NOMO-1 (cell line): ENCODE data around the gene RIPOR3.
"Not testable (repeated sequence)": the region's sequence is repeated elsewhere in the genome, so short reads cannot be mapped to it uniquely, and the experiment has no call there.

Experiments used
- DNase-seq, 2 experiments: peaks; one replicate each; lab custom pipeline; 2025; ENCODE audit not compliant: unreplicated experiment in 2 of 2; lab: John Stamatoyannopoulos, UW

Gene RIPOR3

DNA sequence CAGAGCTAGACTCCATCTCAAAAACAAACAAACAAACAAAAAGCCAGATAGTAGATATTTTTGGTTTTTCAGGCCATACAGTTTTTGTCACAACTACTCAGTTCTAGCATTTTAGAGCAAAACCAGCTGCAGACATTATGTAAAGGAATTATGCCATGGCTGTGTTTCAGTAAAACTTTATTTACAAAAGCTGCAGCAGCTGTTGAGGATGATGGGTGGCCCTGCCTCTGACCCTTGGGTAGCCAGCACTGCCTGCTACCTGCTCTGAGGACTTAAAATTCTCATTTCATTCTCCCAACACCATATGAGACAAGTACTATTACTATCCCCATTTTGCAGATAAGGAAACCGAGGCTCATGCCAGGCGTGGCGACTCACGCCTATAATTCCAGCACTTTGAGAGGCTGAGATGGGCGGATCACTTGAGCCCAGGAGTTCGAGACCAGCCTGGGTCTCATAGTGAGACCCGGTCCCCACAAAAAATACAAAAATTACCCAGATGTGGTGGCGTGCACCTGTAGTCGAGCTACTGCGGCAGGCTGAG is 56.3 kb downstream of the RIPOR3 start:
- no peak for DNase-seq

DNA sequence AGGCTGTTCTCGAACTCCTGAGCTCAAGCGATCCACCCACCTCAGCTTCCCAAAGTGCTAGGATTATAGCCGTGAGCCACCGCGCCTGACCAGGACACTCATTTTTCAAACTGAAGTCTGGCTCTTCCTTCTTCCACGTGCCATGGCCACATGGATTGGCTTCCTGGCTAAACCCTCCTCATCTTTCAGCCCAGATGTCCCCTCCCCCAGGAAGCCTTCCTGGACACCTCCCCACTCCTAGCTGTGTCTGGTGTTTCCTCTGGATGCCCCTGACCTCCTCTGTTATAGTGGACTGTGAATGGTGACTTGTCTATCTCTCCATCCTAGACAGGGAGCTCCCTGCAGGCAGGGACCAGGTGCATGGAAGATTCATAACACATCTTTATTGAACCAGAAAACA is 57.2 kb downstream of the RIPOR3 start:
- no peak for DNase-seq

DNA sequence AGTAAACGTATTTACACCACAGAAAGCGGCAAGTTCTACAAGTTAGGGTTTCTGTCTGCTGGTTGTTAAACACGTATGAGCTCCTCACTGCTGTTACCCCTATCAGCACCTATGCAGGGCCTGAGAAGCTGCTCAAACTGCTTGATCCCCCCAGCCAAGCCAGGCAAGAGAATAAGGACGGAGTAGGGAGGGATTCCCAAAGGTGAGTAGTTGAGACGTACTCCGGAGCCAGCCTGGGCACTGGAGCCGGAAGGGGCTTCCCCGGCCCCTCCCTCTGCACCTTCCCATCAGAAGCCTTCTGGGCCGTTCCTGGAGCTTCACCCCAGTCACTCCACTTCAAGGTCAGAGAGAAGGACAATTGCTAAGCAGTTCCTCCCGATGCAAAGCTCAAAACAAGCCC is 58.0 kb downstream of the RIPOR3 start:
- no peak for DNase-seq

DNA sequence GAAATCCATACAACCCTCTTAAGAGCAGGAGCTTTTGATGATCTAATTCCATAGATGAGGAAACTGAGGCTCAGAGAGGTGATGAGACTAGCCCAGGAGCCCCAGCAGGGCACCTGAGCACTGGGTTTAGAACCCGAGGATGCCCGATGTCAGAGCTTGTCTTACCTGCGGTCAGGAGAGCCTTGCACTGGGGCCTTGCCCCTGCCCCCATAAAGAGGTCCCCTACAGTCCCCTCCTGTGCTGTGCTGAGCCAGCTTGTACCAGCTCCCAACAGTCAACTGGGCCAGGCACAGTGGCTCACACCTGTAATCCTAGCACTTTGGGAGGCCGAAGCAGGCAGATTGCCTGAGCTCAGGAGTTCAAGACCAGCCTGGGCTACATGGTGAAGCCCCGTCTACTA is 58.6 kb downstream of the RIPOR3 start:
- no peak for DNase-seq

DNA sequence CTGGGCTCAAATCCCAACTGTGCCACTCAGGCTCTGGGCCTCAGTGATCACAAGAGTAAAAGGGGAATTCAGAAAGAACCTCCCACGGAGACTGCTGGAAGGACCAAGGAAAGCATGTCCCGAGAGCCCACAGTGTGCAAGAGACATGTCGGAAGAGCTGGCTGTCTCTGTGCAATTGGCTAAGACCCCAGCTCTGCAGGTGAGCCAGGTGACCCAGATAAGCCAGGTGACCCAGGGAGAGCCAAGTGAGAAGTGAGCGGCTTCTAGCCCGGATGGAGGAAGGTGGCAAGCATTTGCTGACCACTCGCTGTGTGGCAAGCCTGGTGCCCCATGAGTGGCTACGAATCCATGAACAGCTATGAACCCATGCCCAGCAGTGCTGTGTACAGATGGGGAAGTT is 59.1 kb downstream of the RIPOR3 start:
- no peak for DNase-seq

DNA sequence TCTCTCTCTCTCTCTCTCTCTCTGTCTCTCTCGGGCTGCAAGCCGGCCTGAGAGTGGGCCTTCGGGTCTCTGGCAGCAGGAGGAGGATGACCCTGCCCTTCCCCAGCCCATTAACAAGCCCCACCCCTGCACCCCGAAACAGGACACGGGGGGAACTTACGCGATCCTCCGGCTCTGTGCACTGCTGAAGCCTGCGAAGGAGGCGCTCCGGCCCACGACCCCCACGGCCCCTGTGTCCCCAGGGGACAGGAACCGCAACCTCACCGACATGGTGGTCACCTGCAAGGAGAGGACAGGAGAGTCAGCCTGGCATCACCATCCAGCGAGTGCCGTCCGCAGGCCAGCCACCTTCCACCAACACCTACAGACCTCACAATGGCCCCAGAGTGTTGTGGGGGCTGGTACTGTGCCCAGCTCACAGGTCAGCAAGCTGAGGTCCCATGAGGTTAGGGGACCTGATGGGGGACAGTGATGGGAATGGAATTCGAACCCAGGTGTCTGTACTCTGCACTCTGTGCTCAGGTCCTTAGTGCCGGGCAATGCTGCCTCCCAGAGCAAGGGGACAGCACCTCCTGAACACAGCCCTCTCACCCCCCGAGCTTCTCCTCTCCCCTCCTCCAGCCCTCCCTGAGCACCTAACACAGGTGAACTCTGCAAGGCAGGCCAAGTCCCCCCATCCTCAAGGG is 60.6 kb downstream of the RIPOR3 start:
- DNase-seq, result no peak

DNA sequence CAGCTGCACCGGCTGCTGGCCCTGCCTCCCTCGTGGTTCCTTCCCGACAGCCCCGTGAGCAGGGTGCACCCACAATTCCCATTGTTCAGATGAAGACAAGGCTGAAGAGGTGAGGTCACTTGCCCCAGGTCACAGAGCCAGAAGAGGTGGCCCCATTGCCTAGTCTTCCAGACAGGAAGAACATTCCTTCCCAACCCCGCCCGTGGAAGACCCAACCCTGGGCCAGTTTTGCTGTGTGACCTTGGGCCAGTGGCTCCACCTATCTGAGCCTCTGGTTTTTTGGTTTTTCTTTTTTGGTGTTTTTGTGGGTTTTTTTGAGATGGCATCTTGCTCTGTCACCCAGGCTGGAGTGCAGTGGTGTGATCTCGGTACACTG is 61.7 kb downstream of the RIPOR3 start:
- DNase-seq, result no peak

DNA sequence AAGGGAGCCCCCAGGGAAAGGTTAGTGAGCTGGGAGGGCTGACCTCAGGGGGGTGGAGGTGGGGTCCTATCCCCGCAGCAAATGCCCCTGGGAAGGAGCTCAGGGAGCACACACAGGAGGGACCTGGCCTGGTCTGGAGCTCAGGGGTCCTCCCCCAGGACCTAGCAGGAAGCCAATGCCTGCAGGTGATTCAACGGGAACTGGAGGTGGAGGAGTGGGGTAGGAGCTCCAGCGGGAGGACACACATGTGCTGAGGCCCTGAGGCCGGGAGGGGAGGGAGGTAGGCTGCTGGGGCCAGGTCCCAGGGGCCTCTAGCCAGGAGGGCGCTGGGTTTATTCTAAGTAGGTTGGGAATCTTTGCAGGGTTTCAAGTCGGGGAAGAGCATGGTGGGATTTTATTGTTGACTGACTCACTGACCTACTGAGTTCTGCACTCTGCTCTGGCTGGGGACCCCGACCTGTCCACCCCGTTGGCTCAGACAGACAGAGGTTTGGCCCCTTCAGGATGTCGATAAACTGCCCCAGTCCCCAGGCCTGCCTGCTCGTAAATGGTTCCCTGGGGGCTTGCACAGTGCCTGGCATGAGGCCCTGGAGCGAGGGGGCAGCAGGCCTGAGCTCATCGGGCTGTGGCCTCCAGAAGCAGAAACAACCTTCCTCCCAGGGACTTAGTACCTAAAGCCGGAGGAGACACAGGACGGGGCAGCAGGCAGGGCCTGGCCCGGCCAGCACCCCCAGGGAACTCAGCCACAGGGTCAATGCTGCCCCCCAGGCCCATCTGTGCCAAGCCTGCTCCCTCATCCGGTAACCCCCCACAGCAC is 62.3 kb downstream of the RIPOR3 start:
- DNase-seq, result no peak

DNA sequence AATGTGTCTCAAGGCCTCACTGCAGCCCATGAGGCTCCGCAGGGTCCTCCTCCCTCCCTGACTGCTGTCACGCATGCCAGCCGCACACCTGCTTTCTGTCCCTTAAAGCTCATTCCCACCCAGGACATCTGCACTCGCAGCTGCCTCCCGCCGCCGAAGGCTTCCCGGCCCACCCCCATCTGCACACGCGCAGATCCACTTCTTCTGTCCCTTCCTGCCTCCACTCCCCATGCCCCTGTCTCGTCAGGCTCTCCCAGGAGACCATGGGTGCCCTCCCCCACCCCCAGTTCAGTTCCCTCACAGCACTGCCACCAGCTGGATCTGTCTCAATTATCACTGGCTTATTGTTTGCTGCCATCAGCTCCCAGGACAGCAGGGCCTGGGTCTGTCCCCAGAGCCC is 63.0 kb downstream of the RIPOR3 start:
- DNase-seq, result no peak

DNA sequence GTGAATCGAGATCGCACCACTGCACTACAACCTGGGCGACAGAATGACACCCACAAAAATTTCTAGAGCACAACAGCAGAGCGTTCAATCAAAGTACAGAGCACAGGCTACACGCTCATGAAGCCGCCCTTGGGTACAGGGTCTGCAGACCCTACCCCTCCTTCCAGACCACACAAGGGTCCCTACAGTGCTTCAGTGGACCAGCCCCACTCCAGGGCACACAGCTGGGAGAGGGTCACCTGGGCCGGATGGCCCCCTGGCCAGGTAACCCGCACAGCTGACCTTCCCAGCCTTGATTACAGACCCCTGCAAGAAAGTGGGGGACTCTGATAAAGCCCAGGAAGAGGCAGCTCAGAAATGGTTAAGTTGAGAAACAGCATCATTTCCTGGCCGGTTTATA is 63.6 kb downstream of the RIPOR3 start:
- no peak for DNase-seq

DNA sequence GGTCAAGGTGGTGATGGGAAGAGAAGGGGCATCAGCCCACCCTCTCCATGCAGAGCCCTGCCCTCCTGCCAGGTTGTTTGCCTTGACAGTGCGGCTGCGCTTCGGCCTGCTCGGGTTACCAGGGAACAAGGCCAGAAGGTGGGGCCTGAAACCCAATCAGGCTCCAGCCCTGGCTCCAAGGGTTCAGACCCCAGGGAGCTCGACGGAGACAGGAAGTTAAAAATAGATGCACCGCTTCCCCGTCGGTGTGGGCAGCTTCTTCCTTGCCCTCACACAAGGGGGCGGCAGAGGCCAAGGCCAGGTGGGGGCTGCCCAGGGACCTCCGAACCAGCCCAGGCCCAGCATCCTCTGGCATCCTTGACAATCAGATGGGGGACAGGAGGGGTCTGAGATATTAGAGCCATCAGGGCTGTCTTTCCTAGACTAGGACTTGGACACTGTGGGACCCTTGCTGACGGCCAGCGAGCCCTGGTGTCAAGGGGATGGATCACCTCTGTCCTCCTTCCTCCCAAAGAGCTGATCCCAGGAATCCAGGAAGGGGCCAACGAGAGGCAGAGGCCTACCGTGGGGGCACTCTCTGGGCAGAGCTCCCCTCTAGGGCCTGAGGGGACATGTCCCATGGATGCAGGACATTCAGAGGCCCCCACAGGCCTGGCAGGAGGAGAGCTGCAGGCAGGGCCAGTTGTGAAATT is 65.2 kb downstream of the RIPOR3 start:
- peak; percentile 41 to 44 for DNase-seq

DNA sequence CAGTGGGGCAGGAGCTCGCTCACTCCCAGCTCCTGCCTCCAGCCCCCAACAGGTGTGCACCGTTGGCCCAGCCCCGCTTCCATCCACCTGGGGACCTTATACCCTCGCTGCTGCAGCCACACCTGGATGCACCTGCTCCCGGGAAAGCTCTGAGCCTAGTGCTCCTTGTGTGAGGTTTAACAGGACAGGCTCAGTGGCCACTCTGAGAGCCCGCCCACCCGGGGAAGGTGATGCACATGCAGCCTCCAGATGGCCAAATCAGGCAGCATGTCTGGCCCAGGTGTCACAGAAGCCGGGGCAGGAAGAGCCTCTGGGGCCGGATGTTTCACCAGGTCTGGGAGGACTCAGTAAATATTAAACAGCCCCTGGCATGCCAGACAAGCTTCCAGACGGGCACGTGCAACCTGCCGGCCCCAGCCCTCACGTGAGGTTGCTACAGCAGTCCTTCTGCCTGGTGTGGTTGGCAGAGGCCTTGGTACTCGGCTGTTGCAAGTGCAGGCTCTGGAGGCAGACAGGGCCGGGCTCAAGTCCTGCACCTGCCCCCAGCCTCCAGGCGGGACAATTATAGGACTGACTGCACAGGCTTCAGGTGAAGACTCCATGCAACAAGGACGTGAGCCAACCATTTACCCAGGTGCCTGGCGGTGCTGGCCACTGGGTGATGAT is 66.9 kb downstream of the RIPOR3 start:
- DNase-seq, result no peak

DNA sequence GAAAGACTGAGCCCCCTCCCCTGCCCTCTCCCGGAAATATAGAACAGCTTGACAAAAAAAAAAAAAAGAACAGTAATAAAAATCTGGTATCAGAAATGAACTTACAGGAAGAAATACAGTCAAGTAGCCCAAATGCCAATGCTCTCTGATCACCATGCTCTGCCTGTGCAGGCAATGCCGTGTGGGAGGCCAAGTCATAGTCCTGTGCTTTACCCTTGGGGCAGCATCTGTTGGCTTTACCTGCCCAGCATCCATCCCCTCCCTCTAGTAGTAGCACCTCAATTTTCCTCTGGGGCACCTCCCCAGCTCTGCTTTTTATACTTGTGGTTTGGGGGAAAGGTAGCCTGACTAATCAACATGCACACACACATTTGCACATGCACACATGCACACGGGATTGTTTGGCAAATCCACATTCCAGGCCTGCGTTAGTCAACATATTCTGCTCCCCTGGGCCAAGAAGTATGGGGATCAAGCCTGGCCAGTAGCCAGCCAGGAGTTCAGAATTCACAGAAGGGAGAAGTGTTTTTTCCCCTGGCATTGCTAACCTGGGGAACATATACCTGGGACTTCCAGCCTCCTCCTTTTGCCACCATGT is 70.2 kb downstream of the RIPOR3 start:
- no peak for DNase-seq

DNA sequence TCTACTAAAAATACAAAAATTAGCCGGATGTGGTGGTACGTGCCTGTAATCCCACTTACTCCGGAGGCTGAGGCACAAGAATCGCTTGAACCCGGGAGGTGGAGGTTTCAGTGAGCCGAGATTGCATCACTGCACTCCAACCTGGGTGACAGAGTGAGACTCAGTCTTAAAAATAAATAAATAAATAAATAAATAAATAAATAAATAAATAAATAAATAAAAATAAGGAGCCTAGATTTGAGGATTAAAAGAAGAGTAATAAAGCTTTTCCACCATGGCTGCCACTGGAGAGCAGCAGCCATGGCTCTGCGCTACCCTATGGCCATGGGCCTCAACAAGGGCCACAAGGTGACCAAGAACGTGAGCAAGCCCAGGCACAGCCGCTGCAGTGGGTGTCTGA is 70.9 kb downstream of the RIPOR3 start:
- not testable (repeated sequence) for DNase-seq

DNA sequence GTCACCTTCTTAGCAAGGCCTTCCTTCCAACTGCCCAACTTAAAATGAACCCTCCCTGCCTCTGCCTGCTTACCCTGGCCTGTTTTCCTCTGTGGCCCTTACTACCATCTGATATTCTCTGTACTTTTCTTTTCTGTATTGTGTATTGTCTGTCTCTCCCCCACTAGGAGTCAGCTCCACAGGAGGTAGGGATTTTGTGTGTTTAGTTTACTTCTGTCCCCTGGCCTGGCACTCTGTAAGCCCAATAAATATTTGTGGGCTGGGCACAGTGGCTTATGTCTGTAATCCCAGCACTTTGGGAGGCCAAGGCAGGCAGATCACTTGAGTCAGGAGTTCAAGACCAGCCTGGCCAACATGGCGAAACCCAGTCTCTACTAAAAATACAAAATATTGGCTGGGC is 72.8 kb downstream of the RIPOR3 start:
- DNase-seq, result no peak

DNA sequence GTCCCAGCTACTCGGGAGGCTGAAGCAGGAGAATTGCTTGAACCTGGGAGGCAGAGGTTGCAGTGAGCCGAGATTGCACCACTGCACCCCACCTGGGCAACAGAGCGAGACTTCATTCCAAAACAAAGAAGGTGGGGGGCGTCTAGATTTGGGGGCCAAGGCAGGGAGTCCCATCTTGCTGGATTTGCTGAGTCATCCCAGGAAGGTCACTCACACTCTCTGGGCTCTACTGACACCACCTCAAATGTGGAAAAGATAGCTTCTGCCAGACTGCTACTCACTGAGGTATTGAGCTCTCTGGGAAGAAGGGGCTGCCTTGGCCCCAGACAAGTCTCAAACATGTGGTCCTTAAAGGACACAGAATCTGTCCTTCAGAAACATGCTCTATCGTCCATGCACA is 74.3 kb downstream of the RIPOR3 start:
- DNase-seq, result no peak

DNA sequence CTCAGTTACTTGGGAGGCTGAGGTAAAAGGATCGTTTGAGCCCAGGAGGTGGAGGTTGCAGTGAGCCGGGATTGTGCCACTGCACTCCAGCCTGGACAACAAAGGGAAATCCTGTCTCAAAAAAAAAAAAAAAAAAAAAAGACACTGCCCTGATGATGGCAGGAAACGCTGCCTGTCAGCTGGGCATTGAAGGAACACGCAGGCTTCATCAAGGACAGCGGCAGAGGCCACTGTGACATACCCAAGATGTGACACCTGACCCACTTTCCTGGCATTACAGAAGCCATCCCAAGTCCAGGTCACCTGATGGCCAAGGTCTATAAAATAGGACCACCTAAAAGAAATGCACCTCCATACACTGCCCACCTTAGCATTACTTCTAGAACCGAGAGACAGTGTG is 75.9 kb downstream of the RIPOR3 start:
- no peak for DNase-seq

DNA sequence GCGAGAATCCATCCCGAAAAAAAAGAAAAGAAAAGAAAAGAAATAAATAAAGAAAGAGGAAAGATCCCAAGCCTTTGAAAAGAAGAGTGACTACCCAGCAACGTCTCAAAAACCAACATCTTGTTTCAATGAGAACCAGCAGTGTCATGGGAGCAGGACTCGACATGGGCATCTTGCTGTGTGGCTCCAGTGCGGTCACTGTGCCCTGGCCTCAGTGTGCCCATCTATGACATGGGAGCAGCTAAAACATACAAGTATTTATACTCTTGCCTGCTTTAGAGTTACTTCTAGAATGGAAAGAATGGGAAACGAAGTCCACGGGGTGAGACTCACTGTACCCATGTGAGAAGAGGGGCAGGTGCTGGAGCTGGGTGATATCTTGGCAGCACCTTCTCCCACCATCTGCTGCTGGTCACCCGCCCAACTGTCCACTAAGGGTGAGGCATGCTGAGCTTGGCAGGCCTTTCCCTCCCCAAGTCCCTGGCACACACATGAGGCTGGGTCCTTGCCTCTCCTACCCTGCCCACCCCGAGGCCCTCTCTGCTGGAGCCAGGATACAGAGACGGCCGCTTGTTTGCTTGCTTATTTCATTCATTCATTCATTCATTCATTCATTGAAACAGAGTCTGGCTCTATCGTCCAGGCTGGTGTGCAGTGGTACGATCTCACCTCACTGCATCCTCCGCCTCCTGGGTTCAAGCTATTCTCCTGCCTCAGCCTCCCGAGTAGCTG is 77.7 kb downstream of the RIPOR3 start:
- DNase-seq, result no peak

DNA sequence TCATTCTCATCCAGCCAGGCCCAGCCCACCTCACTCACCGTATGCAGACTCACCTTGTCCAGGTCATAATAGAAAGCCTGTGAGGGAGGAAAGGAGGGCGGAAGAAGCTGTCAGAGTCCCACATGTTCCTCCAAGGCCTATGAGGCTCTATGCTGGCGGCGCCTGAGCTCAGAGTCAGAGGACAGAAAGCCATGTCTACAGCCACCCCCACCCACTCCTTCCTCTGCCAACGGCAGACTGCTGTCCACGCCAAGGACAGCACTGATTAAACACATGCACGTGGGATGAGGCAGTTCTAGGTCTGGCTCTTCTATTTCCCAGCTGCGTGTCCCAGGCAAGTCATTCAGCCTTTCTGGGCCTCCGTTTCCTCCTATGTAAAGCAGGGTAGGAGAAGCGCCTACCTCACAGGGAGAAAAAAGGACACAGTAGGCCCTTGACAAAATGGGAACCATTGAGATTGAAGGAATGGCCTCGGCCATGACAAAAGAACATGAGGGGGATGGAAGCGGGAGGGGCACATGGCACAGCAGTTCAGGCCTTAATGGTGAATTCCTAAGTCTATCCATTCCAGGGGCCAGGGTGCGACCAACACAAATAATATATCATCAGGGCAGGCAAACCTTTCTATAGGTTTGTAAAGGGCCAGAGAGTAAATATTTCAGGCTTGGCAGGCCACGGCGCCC is 80.1 kb downstream of the RIPOR3 start:
- DNase-seq, result no peak
